ENCODE results near the gene SLC35F3.

The SLC35F3 gene

DNA sequence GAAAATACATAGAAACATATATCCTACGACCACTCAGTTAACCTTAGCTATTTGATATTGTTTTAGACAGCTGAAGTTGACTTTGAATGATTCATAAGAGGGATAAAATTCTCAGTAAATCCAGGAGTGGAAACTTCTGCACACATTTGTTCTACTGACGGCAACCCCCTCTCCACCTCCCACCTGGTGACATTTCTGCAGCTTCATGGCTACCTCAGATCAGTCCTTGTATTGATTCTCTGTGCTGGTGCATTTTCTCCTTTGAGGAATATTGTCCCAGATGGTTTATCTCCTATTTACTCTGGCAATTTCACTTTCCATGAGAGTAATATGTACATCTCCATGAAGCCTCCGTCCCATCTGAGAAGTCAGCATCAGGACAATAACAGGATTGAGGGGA lies 411.1 kb downstream of the SLC35F3 start:
- no peak overlapping the region for H3K4me3 ChIP-seq (ENCODE audit: low read depth, low read length)
- TF ChIP-seq, protein P1, sequence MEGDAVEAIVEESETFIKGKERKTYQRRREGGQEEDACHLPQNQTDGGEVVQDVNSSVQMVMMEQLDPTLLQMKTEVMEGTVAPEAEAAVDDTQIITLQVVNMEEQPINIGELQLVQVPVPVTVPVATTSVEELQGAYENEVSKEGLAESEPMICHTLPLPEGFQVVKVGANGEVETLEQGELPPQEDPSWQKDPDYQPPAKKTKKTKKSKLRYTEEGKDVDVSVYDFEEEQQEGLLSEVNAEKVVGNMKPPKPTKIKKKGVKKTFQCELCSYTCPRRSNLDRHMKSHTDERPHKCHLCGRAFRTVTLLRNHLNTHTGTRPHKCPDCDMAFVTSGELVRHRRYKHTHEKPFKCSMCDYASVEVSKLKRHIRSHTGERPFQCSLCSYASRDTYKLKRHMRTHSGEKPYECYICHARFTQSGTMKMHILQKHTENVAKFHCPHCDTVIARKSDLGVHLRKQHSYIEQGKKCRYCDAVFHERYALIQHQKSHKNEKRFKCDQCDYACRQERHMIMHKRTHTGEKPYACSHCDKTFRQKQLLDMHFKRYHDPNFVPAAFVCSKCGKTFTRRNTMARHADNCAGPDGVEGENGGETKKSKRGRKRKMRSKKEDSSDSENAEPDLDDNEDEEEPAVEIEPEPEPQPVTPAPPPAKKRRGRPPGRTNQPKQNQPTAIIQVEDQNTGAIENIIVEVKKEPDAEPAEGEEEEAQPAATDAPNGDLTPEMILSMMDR (IDR thresholded peaks at IDR 0.05; ENCODE audit: control insufficient read depth, extremely low read depth, insufficient read depth): no peak
- DNase-seq (ENCODE audit: low read depth): no peak

DNA sequence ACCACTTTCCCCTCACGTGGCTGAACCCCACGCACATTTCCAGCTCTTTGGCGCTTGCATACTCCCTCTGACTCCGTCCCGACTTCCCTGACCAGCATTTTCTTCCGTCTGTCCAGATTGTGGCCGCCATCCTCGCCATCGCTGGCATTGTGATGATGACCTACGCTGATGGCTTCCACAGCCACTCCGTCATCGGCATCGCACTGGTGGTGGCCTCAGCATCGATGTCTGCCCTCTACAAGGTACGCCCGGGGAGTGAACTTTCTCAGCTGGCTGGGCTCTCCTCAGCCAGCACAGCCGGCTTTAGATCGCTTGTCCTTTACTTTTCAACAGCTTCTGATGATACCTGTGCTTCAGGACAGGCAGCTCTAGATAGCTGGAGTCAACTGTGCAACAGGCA lies 412.0 kb downstream of the SLC35F3 start:
- no peak overlapping the region for H3K4me3 ChIP-seq (ENCODE audit: low read depth, low read length)
- no peak for DNase-seq (ENCODE audit: low read depth)
- TF ChIP-seq, protein P1 (IDR thresholded peaks at IDR 0.05; ENCODE audit: control insufficient read depth, extremely low read depth, insufficient read depth): no peak

DNA sequence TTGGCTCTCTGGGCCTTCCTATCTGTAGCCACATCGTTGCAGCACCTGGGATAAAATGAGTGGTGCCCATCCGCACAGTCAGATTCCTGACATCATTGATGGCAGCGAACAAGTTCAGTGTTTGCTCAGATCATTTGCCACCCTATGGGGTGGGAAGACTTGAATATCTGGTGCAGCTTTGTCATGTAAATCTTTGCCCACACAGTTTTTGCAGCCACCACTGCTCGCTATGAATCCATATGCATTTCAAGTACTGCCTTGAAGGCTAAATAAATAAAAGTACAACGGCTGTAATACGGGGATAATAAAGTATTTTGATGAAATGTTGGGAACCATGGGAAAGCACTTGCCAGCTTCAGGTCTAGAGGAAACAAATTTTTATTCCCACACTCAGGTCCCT lies 412.5 kb downstream of the SLC35F3 start:
- no peak overlapping the region for H3K4me3 ChIP-seq (ENCODE audit: low read depth, low read length)
- TF ChIP-seq, protein P1 (IDR thresholded peaks at IDR 0.05; ENCODE audit: control insufficient read depth, extremely low read depth, insufficient read depth): no peak

DNA sequence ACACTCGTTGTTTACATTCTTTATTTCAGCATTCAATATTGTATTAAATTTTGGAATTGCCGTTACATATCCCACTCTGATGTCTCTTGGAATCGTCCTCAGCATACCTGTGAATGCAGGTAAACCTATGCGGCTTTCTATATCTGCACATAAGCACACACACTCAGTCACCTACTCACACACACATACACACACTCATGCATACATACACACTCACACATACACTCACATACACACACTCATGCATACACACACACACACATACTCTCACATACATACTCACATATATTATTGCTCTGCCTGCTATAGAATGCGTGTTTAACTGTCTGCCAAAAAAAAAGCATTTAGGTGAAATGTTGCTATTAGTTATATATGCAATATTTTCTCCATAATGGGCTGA lies 415.6 kb downstream of the SLC35F3 start:
- TF ChIP-seq, protein P1 (IDR thresholded peaks at IDR 0.05; ENCODE audit: control insufficient read depth, extremely low read depth, insufficient read depth): no peak
- no peak overlapping the region for H3K4me3 ChIP-seq (ENCODE audit: low read depth, low read length)
- no peak for DNase-seq (ENCODE audit: low read depth)

More for the DNA sequence above, 412.5 kb downstream of the SLC35F3 start:
- DNase-seq (ENCODE audit: low read depth): no peak

DNA sequence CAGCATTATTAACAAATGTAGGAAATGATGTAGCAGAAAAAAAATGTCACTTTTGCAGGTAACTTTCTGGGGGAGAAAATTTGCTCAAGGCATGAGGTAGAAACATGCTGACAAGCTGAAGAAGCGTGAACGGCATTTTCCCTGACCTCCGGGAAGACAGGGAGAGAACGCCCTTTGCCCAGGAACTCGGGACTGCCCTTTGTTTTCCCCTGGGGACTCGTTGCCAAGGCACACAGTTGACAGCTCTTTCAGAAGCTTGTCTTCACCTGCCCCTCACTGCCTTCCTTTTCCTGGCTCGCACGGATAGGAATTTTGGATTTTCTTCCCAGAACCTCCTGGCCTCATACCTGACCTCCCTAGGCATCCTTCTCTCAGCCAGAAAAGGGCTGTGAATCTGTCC lies 416.1 kb downstream of the SLC35F3 start:
- H3K4me3 ChIP-seq (ENCODE audit: low read depth, low read length): no peak overlapping the region
- TF ChIP-seq, protein P1 (IDR thresholded peaks at IDR 0.05; ENCODE audit: control insufficient read depth, extremely low read depth, insufficient read depth): no peak
- no peak for DNase-seq (ENCODE audit: low read depth)

DNA sequence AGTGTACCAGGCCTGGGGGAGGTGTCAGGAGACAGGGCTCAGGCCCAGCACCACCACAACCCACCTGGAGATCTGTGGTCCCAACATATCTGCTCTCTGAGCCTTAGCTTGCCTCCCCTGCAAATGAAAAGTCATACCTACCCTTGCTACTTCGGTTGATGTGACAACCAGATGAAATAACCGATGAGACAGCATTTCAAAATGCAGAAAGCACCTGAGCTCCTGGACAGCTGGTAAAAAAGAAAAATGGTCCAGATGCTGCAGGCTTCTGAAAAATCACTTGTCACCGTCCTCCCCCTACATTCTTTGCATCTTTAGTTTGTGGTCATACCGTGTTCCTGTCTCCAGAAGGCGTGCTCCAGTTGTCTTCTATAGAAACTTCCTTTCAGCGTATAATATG lies 416.8 kb downstream of the SLC35F3 start:
- TF ChIP-seq, protein P1 (IDR thresholded peaks at IDR 0.05; ENCODE audit: control insufficient read depth, extremely low read depth, insufficient read depth): no peak
- DNase-seq (ENCODE audit: low read depth): no peak
- H3K4me3 ChIP-seq (ENCODE audit: low read depth, low read length): no peak overlapping the region

DNA sequence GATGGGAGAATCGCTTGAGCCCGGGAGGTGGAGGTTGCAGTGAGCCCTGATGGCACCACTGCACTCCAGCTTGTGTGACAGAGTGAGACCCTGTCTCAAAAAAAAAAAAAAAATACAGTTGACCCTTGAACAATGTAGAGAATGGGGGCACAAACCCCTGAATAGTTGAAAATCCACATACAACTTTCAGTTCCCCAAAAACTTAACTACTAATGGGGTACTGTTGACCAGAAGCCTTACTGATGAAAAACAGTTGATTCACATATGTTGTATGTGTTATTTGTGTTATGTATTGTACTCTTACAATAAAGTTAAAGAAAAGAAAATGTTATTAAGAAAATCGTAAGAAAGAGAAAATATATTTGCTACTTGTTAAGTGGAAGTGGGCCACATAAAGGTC lies 417.6 kb downstream of the SLC35F3 start:
- TF ChIP-seq, protein P1 (IDR thresholded peaks at IDR 0.05; ENCODE audit: control insufficient read depth, extremely low read depth, insufficient read depth): no peak
- DNase-seq (ENCODE audit: low read depth): no peak
- no peak overlapping the region for H3K4me3 ChIP-seq (ENCODE audit: low read depth, low read length)

Data from LNCaP clone FGC (cell line).